Endothelial cell of umbilical vein (primary cell): ENCODE data around the gene FRYL.

Experiments
- GATA2 ChIP-seq: IDR thresholded peaks from 2 replicates; pipeline ENCODE4 v1.7.0; 2011; ENCODE audit warnings: low read depth, mild to moderate bottlenecking, moderate library complexity, mixed read lengths, low read length; ENCODE audit not compliant: insufficient read length, insufficient read depth
- POLR2A ChIP-seq: IDR thresholded peaks from 2 replicates; pipeline ENCODE4 v1.6.1; 2012; ENCODE audit warnings: low read depth, mild to moderate bottlenecking, control low read depth, low read length
- TF ChIP-seq, protein P1 (sequence below), 2 donors: IDR thresholded peaks; 1 replicate in 1 of 2; 2 replicates in 1 of 2; pipeline ENCODE4 v1.5.1; 2011; ENCODE audit warnings: low read length in 2 of 2, mild to moderate bottlenecking in 2 of 2, moderate library complexity in 2 of 2, control low read depth in 1 of 2, inconsistent platforms in 1 of 2, low read depth in 1 of 2; ENCODE audit not compliant: insufficient read depth in 1 of 2; ENCODE audit errors: extremely low read depth in 1 of 2

DNA sequence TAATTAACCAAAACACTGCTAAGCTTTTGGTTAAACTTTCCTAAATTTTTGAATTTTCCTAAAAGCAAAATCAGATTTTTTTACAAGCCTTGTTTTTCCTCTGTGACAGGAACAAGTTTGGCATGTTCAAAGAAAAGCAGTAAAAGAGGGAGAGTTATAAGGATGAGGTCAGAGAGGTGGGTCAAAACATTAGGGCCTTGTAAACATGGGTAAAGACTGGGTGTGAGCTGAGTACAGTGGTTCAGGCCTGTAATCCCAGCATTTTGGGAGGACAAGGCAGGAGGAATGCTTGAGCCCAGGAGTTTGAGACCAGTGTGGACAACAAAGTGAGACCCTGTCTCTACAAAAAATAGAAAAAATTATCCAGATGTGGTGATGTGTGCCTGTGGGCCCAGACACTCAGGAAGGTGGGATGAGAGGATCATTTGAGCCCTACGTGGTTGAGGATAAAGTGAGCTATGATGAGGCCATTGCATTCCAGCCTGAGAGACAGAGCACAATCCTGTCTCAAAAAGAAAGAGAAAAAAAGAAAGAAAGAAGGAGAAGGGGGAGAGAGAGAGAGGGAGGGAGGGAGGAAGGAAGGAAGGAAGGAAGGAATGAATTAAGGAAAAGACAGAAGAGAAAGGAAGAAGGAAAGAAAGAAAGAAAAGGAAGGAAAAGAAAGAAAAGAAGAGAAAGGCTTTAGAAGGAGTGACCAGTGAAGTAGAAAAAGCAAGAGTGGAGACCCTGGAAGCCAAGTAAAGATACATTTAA is 17.0 kb upstream of the FRYL start:
- TF ChIP-seq, protein P1, sequence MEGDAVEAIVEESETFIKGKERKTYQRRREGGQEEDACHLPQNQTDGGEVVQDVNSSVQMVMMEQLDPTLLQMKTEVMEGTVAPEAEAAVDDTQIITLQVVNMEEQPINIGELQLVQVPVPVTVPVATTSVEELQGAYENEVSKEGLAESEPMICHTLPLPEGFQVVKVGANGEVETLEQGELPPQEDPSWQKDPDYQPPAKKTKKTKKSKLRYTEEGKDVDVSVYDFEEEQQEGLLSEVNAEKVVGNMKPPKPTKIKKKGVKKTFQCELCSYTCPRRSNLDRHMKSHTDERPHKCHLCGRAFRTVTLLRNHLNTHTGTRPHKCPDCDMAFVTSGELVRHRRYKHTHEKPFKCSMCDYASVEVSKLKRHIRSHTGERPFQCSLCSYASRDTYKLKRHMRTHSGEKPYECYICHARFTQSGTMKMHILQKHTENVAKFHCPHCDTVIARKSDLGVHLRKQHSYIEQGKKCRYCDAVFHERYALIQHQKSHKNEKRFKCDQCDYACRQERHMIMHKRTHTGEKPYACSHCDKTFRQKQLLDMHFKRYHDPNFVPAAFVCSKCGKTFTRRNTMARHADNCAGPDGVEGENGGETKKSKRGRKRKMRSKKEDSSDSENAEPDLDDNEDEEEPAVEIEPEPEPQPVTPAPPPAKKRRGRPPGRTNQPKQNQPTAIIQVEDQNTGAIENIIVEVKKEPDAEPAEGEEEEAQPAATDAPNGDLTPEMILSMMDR (IDR thresholded peaks at IDR 0.05; ENCODE audit: extremely low read depth in 1 of 2, insufficient read depth in 1 of 2, low read depth in 1 of 2, low read length in 2 of 2): no peak
- TF ChIP-seq GATA2 (no peak), POLR2A (no peak)
